Fibroblast of skin of left biceps (primary cell): ENCODE results near the gene TTC28.
A peak's percentile ranks its signal among the peaks of the same experiment; 100 is the strongest.

Experiments
- DNase-seq, 2 experiments: peaks; one replicate each; pipeline ENCODE4 v3.0.0-alpha.2; 2013; ENCODE audit warnings: low read depth in 2 of 2

TTC28 gene

DNA sequence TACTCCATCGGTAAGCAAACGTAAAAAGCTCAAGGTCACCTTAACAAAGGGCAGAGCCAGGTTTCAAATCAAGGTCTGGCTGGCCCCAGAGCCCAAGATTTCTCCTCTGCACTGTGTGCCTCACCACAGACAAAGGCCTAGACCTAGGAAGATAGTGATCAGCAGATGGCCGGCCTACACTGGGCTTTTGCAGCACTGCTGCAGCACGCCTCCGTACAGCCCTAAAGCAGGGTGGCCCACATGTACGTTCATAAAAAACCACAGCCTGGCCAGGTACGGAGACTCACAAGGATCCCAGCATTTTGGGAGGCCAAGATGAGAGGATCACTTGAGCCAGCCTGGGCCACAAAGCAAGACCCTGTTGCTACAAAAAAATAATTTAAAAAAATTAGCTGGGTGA lies 654.3 kb downstream of the TTC28 start:
- no peak for DNase-seq

DNA sequence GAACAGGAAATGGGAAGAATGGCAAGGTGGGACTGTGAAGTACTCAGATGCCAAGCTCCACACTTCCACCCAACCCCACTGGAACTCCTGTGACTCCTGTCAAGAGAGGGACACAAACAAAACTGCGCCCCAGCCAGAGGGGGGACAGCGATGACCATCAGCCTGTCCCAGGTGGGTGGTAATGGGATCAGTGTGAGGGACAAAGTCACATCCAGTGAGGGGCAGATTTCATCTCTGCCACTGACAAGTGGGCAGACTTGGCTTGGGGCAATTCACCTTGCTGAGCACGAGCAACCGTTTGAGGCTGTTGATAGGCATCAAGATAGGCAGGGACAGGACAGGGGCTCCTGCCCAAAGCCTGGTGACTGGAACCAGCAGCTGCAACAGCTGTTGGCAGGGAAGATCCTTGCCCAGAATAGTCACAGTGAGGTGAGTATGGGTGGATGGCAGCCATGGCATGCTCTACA lies 655.2 kb downstream of the TTC28 start:
- DNase-seq: no peak

DNA sequence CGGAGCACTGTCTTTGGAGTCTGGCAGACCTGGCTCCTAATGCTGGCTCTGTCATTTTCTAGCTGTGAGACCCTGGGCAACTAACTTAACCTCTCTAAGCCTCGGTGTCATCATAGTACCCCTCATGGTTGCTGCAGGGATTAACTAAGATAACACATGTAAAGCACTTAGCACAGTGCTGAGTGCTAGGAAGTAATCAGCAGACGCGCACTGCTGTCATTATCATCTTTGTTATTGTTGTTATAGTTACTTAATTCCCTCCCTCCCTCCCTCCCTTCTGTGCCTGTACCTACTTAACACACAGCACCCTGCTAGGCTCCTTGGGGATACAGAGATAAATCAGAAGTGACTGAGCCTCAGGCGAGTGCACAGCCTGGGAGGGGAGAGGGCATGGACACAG lies 655.9 kb downstream of the TTC28 start:
- no peak for DNase-seq

DNA sequence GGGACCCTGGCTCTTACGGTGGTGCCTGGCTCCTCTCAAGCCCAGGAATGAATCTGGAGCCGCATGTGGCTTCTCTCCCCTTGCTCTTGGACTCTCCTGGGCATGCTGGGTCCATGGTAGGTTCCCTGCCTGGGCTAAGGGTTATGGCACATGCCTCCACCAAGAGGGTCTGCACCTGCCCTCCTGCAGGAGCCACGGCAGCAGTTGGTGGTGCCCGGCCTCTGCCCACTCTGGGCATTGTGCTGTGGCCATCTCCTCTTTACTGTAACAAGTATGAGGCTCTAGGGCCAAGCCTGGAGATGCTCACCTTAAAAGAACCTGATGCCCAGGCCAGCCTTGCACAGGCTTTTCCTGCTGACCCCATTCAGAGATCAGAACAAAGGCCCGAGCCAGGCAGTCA lies 656.6 kb downstream of the TTC28 start:
- DNase-seq: no peak

DNA sequence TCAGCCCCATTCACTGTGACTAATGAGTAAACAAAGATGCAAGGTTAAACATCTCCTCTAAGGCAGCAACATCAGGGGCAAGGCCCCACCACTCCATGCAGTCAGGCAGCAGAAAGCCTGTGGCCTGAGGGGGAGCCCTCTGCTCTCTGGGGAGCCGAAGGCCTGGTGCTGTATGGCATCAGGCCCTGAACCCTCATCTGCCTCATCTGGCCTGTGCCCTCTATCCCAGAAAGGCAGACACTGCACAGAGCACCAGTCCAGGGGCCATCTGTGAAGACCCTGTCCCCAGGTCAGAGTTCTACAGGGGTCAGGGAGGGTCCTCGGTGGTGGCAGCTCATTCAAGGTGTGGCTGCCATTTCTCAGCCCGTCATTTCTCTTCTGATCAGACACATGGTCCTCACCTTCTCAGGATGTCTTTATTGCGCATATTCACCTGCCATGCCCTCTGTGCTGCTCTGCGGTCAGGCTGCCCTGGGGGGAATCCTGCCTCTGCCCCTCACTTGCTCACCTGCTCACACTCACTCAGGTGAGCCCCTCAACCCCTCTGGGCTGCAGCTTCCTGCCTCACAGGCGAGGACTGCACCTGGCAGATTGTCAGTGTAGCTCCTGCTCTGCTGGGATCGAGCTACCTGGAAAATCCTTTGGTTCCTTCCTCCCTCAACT lies 657.5 kb downstream of the TTC28 start:
- no peak for DNase-seq

DNA sequence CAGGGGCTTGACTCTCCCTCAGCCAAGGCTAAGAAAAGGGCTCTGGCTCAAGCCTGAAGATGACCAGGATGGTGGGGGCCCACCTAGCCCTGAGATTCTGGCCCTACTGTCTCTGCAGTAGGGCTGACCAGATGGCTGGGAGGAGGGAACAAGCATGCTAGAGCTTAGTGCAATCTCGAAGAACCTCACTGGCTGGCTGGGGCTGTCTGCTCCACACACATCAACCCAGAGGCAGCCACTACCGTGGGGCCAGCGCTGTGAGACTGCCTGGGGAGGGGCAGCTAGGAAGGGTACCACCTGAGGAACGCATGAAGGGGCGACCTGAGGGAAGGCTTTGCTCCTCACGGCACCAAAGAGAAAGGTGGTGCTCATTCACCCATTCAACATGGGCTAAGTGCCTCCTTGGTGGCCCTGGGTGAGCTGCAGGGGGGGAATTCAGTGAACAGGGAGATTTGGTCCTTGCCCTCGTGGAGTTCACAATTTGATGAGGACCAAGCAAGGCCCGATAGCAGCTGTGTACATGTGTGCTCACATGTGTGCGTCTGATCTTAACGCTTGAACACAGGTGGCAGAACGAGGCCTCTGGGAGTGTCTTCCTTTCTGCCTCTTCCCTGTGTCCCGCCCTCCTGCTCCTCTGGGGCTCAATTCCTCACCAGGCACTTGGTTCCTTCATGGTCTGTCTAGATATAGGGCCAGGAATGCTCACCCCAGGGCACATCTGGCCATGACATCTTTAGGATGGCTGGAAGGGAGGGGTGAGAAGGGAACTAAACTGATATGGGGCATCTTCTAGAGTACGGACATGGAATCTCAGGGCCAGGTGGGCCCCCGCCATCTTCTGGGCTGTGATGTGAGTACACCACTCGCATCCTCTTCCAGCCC lies 658.3 kb downstream of the TTC28 start:
- DNase-seq: no peak

DNA sequence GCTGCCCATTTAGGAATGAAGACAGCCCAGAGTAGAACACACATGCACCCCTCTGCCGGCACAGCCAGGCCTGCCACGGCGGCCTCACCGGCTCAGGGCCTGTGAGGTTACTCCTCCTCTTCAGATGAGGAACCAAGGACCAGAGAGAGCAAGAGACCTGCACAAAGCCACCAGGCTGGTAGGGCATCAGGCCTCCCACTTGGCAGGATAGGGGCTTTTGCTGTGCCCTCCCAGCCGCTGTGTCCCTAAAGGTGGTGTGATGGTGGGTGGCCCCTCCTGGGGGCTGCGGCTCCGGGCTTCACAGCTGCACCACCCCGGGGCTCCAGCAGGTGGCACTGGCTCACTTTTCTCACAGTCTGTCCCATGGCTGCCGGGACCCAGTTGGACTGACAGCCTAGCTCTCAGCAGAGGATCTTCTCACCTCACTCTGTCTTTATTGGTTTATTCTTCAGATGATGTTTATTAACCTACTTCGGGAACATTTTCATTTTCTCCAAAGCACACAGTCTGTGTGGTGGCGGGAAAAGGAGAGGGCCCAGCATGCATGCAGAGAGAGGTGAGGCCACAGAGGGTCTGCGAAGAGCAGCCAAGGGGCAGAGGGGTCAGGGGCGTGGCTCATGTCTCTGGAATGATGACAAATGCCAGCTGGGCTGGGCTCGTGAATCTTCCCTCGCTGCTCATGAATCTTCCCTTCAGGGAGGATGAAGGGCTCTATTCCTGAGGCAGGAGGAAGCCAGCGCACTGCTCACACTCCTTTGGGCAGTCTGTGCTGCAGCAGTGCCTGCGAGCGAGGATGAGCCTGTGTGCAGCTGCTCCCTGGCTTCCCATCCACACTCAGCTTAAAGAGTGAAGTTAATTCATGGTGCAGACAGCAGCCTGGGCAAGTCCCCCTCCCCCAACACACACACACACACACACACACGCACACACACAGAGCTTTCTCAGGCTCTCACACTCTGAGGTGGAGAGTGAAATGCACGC lies 659.5 kb downstream of the TTC28 start:
- no peak for DNase-seq

DNA sequence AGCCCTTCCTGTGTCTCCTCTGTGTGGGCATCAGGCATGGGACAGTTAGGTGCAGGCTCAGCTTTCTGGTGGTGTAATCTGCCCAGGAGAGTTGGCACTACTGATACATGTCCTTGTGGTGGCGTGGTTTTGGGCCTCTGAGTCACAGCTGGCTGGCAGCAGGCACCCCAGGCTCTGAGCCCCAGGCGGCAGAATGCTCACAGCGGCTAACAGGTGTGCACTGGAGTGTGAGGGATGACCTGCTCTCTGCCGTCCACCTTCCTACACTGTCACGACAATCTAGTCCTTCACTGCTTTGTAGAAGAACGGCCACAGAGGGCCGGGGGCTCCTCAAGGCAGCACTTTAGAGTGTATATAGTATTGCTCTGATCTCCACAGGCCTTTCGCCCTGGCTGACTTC lies 660.3 kb downstream of the TTC28 start:
- DNase-seq: no peak

DNA sequence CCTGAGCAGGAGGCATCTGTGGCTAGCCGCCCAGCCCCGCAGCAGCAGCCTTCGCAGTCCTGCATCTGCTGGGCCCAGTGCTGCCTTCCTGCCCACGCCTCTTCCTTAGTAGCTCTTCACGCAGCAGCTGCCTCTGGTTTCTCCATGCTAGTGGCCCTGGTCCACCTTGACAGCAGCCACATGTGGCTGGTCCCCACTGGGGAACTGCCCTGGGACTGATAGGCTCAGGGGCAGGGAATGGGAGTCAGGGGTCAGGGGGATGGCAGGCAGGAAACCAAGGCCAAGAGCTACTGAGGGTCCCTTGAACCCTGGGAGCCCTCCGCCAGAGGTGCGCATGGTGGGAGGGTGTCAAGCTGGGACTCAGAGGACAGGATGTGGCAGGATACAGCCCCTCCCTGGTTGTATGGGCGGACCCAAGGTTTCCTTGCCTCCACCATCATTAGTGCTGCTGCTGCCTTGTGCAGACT lies 661.1 kb downstream of the TTC28 start:
- no peak for DNase-seq

DNA sequence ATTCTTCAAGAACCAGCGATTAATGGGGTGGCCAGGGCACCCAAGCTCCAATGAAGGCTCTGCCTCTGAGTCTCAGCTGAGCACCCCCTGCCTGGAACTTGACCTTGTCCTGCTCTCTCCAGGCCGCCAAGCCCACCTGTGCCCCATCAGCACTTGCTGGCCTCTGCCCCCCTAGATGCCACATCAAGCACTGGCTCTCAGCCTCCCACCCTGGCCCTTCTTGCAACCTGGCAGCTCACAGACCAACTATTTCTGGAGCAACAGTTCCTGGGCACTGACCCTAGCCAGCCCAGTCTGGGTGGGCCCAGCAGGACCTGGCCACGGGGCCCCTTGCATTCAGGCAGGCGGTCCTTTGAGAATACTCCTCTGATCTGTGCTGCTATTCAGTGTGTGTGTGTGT lies 661.8 kb downstream of the TTC28 start:
- DNase-seq: no peak

DNA sequence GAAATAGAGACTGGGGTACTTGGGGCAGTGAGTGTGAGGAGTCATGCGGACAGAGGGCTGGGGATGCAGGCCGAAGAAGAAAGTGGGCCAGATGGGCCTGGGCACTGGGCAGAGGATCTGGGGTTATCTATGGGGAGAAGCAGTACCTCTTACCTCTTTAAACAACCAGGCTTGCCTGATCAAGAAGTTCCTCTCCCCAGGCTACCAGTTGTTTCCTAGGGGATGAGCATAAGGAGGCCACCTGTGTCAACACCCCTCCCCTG lies 662.2 kb downstream of the TTC28 start:
- no peak for DNase-seq

DNA sequence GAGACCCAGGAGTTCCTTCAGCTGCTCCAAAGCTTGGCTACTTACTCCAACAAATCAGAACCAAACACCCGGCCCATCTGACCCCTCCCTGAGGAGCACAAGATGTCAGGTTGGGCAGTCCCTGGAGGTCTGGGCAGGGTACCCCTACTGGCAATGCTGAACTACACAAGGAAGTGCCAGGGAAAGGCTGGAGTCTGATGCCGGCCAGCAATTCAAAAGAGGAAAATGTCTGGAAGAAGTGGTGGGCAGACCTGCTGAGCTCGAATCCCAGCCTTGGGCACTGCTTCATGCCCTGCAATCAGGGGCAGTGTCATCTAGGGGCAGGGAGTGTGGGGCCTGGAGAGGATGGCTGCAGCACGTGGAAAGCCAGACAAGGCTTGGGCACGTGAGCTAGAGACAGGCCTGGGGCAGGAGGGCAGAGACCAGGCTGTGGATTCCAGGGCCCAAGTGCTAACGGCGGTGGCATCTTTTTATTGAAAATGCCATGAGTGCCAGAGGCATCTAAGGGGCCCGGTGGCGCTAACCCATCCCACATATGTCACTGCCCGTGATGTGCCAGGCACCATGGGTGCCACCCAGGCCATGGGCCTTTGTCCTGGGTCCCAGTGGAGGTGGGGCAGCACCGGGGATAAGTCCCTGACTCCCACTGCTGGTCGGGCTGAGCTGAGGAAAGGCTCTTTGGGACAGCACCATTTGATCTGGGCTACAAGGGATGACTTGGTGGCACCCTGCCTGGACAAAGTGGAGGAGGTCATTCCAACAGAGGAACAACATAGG lies 662.7 kb downstream of the TTC28 start:
- no peak for DNase-seq

DNA sequence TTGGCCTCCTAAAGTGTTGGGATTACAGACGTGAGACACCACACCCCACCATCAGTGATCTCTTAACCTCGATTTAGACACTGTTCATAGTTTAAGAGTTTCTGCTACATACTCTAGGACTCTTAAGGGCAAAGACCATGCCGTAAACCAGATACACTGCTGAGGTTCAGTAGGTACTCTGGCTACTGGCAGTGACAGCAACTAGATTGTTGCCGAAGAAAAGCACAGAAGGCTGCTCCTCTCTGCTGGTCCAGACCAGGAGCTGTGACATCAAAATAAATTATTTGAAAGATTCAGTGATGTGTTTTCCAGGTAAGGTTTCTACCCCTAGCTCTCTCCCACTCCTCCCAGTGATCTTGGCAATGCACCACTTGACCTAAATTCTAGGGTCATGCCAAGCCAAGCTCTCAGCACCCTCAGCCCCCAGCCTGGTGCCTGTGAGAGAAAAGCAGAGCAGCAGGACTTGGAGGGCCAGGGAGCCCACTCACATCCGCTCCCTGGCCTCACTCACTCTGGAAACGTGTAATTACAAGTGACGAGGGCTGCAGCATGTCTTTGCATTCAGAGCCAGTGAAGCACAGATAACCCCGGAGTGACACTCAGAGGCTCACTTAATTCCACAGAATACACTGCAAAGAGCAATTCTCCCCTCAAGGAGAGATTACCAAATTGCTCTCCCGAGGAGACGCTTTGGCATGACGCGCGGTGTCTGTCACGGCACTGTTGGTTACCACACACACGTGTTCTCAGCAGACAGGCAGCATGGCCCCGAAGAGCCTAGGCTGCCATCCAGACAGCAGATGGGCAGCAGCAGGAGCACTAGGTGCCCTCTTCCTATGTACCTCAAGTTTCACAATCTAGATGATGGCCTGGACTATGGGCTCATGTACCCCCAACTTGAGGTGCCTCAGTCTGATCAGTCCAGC lies 663.7 kb downstream of the TTC28 start:
- DNase-seq: no peak

DNA sequence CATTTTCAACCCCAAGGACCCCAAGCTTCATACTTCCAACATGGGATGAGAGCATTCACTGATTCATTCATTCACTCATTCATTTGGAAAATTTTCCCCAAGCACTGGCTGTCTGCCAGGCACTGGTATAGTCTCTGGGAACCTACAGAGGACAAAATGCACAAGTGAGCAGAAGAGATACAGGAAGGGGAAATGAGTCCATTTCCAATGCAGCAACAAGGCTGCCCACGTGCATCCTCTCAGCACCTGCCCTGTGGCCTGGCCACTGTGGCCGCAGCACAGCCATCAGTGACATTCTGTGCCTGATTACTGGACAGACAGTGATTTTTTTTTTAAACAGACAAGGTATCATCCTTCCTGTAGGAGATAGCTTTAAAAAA lies 664.6 kb downstream of the TTC28 start:
- DNase-seq: no peak

DNA sequence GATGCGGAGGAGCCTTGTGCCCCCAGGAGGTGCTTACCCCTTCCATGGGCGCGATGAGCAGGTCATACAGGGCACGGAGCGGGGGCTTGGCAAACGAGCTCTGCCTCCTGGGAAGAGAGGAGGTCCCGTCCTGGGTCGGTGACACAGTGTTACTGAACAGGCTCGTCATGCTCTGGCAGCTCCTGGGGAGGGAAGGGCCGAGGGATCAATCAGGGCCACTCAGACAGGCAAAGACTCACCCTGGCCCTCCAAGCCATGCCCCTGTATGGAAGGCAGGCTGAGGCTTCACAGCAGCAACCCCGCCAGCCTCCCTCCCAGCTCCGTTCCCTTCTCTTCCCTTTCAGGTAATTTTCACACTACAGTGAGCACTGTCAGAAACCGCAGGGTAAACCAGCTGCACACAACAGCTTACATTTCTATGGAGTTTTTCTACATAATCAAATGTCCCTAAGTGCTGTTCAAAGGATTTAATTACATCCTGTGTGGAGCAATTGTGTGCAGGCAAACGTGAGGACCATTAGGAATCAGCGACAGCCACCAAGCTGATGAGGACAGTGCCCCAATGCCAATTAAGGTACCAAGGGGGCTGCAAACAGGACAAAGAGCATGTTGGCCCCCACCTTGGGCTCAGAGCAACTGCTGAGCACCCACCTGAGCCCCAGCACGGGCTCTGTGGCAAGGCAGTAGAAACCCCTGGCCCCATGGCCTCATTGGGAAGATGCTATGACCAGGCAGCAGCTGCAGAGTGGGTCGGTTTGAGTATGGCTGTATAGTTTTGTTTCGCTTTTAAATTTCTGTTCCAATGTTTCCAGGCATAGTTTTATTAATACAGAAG lies 665.2 kb downstream of the TTC28 start:
- no peak for DNase-seq

DNA sequence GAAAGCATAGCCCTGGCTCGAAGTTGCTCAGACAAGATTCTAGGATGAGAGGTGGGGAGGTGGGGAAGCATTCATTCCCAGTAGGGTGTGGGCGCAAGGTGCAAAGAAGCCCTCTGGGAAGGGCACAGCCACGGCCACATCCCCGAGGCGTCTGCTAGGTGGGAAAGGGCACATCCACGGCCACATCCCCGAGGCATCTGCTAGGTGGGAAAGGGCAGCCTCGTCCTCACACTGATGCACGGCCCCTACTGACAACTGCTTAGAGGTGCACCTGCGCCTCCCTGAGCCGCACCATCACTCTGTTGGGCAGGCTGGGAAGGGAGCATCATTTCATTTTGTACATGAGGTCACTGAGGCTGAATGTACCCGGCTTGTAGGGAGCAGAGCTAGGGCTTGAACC lies 666.0 kb downstream of the TTC28 start:
- no peak for DNase-seq

DNA sequence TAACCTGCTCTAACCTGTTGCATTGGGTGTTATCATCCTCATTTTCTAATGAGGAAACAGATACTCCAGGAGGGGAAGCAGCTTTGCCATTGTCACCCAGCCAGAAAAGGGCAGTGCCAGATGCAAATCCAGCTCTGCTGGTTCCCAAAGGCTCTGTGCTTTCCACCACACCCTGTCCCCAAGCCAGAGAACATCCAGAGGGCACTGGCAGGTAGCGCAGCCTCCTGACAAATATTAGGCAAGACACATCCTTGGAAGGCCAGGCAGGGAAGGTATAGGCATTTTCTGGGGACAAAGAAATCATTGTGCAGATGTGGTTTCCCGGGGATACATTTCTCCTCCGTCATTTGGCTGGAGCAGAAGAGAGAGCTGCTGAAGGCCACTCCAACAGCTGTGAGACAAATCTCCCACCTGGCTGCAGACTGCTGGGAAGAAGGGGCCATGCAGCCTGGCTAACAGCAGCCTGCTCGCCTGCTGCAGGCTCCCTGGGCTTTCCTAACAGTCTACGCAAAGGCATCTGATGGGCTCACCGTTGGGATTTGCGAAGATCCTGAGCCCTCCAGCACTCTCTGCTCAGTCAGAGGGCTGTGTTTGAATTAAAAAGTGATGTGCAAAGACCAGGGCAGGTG lies 666.7 kb downstream of the TTC28 start:
- DNase-seq: no peak

DNA sequence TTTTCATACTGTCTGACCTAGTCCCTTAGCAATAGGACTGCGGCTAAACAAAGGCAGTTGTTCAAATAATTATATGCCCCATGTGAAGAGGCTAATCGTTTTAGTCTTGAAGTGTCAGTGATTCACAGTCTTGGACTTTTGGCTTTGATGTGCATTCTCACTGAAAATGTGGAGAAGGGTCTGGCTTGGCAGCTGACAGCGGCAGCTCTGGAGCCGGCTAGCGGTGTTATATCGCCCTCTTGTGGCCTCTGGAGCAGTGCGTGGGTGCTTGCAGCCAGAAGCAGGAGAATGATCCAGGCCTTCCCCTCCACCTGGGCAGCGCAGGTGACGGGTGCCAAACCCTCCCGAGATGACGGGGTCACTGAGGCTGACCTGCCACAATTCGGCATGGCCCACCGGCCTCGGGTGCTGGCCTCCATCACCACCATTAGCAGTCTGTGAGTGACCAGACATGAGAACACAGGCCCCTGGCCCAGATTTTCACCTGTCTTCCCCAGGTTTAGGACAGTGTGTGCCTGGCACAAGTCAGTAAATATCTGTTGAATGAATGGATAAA lies 670.3 kb downstream of the TTC28 start:
- peak; percentile 72 to 73 for DNase-seq

DNA sequence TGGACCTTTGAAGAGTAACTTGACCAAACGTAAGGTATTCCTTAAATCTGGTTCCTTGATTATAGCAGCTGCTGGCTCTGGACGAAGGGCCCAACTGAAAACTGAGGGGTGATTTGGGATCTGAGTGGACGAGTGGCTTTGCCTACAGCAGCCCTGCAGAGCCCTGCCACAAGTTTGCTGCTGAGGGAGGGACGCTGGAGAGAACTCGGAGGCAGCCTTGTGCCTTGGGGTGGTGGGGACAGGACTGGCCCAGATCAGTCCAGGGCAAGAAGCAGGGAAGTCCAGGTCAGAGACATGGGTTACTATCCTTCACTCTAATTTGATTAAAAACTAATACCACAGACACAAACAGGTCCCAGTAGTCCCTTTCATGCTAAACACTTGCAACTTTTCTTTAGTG lies 671.0 kb downstream of the TTC28 start:
- no peak for DNase-seq
